K562 (cell line): ENCODE results near the gene STEAP3. TPM values are rescaled to one million over a fixed set of nuclear protein-coding genes. Genes with fewer than 3 reads are reported as not detected.

ENCODE experiments used
- ATAC-seq: fragments of 200-7000 bp; cut with Tn5 transposase; 3 replicates; pipeline ENCODE4 v1.9.1; 2020; ENCODE audit warnings: moderate library complexity
- BruUV-seq: library from RNA; stranded (reverse); fragments of 400-500 nt; replicated peaks from 2 replicates; lab custom pipeline; 2021; lab: Mats Ljungman, UMichigan
- CTCF ChIA-PET: fragments of 300-600 bp; formaldehyde crosslinking; extraction: SDS; loops from one replicate; lab custom pipeline; 2021; ENCODE audit warnings: low intra/inter-chr PET ratio; lab: Yijun Ruan, JAX
- POLR2A ChIA-PET: fragments of 300-600, 350-650 bp; sonication (Branson Sonifier 250); formaldehyde crosslinking; extraction: SDS; loops from one replicate; lab custom pipeline; 2021; ENCODE audit warnings: antibody characterized with exemption, inconsistent platforms; lab: Yijun Ruan, JAX
- DNase-seq, 4 experiments: peaks; one replicate each; pipeline versions ENCODE4 v3.0.0 to v3.0.0-alpha.2; 2011 to 2018; ENCODE audit warnings: low spot score in 3 of 4, mixed read lengths in 3 of 4; ENCODE audit errors: extremely low read depth in 1 of 4
- FAIRE-seq: peaks from 2 replicates; lab custom pipeline; 2011; peaks lifted over from hg19 to GRCh38; lab: Jason Lieb, UNC
- H2AFZ ChIP-seq: 2 replicates; pipeline ENCODE4 v1.6.0; 2011; ENCODE audit warnings: low read depth, low read length, control low read depth, inconsistent platforms
- H3K27ac ChIP-seq: fragments of 200-600 bp; 3 replicates; pipeline ENCODE4 v1.8.0; 2011; ENCODE audit warnings: low read depth, mild to moderate bottlenecking, control low read depth, inconsistent platforms, low read length, moderate library complexity, mixed read lengths; ENCODE audit errors: extremely low read depth
- H3K27me3 ChIP-seq, 2 experiments: fragments of 300-600 bp in 1 of 2; 2 replicates in 1 of 2; 3 replicates in 1 of 2; pipeline versions ENCODE4 v1.6.0 to v1.8.0; 2011; ENCODE audit warnings: inconsistent platforms in 2 of 2, low read length in 2 of 2, mild to moderate bottlenecking in 1 of 2, mixed read lengths in 1 of 2, moderate library complexity in 1 of 2; ENCODE audit not compliant: control insufficient read depth in 2 of 2, insufficient read depth in 2 of 2
- H3K36me3 ChIP-seq: fragments of 300-600 bp; 3 replicates; pipeline ENCODE4 v1.8.0; 2011; ENCODE audit warnings: mild to moderate bottlenecking, low read length, inconsistent platforms; ENCODE audit not compliant: control insufficient read depth, insufficient read depth
- H3K4me1 ChIP-seq, 2 experiments: fragments of 200-600 bp in 1 of 2; replicated peaks in 1 of 2; 2 replicates in 1 of 2; 3 replicates in 1 of 2; pipeline versions ENCODE4 v1.5.1 to v1.8.0; 2011; ENCODE audit warnings: inconsistent platforms in 2 of 2, low read length in 2 of 2, mild to moderate bottlenecking in 1 of 2, mixed read lengths in 1 of 2, moderate library complexity in 1 of 2; ENCODE audit not compliant: control insufficient read depth in 2 of 2, insufficient read depth in 2 of 2
- H3K4me2 ChIP-seq: 2 replicates; pipeline ENCODE4 v1.6.1; 2011; ENCODE audit warnings: low read length, control low read depth, inconsistent platforms, mixed read lengths; ENCODE audit not compliant: insufficient read depth
- H3K4me3 ChIP-seq: fragments of 200-600 bp; sonication (generic), shearing (Covaris generic); 2 replicates; pipeline ENCODE4 v1.5.1; 2016; ENCODE audit warnings: control low read depth, inconsistent platforms
- H3K79me2 ChIP-seq: fragments of 200-600 bp; 3 replicates; pipeline ENCODE4 v1.8.0; 2011; ENCODE audit warnings: low read length, inconsistent platforms; ENCODE audit not compliant: control insufficient read depth, insufficient read depth
- H3K9ac ChIP-seq, 2 experiments: 2 replicates each; pipeline versions ENCODE4 v1.6.0 to v1.6.1; 2011; ENCODE audit warnings: low read depth in 2 of 2, low read length in 2 of 2, control low read depth in 1 of 2, inconsistent platforms in 1 of 2, mild to moderate bottlenecking in 1 of 2, mixed read lengths in 1 of 2; ENCODE audit not compliant: insufficient read depth in 1 of 2
- H3K9me1 ChIP-seq: one replicate; pipeline ENCODE4 v1.6.0; 2011; ENCODE audit warnings: inconsistent platforms, mild to moderate bottlenecking, low read length, moderate library complexity; ENCODE audit not compliant: control insufficient read depth, insufficient read depth
- H3K9me3 ChIP-seq: replicated peaks from 2 replicates; pipeline ENCODE4 v1.5.1; 2011; ENCODE audit warnings: low read depth, low read length, inconsistent platforms; ENCODE audit not compliant: control insufficient read depth, insufficient read depth
- H4K20me1 ChIP-seq: replicated peaks from 2 replicates; pipeline ENCODE4 v1.6.1; 2011; ENCODE audit warnings: low read length, inconsistent platforms, mixed read lengths; ENCODE audit not compliant: control insufficient read depth, insufficient read depth
- SMARCA4 ChIP-seq: fragments of 450-650 bp; IDR thresholded peaks from 2 replicates; pipeline ENCODE4 v1.6.1; 2016
- SREBF2 ChIP-seq: sonication (generic); formaldehyde crosslinking; IDR thresholded peaks from 2 replicates; pipeline ENCODE4 v1.4.0; 2020; ENCODE audit warnings: mild to moderate bottlenecking, missing genetic modification reagents
- ZNF518B ChIP-seq: fragments of 250-450 bp; sonication (Bioruptor Pico); IDR thresholded peaks from 2 replicates; pipeline ENCODE4 v1.5.0; 2021; ENCODE audit warnings: mild to moderate bottlenecking, moderate library complexity
- WGBS: fragments of 100-300 bp; shearing (Covaris generic); methylation state at CpG from one replicate; pipeline ENCODE4 v1.1.6; 2016; ENCODE audit warnings: low coverage, mixed read lengths; ENCODE audit not compliant: insufficient coverage; ENCODE audit errors: missing lambda C conversion rate; 5-methylcytosine and 5-hydroxymethylcytosine counted together
- in situ Hi-C: fragments of 300-500 bp; cut with MboI; formaldehyde crosslinking; loops from 4 replicates; pipeline ENCODE4 v1.15.0; 2018; ENCODE audit warnings: inconsistent platforms, mixed read lengths
- intact Hi-C: fragments of 100-400 bp; cut with micrococcal nuclease; formaldehyde crosslinking; loops from 2 replicates; pipeline ENCODE4 v1.14.2; 2022
- polyA plus RNA-seq, 8 experiments: library from polyadenylated mRNA; depleted of rRNA in 4 of 8; stranded (reverse) in 5 of 8; unstranded in 3 of 8; fragments of >200 nt; fragmentation: Nextera tagmentation in 2 of 8; fragmentation: Illumina TruSeq in 1 of 8; extraction: Ambion mirVana in 2 of 8; extraction: Trizol in 1 of 8; gene quantifications; 2 replicates each; pipeline versions ENCODE4 v1.2.1 to v1.2.3, GENCODE V29; 2011 to 2014; ENCODE audit warnings: inconsistent platforms in 1 of 8, missing spikeins in 1 of 8
- total RNA-seq, 7 experiments: library from RNA; depleted of rRNA in 6 of 7; stranded (reverse); fragments of >200 nt in 6 of 7; fragmentation: Illumina TruSeq in 2 of 7; extraction: Trizol in 2 of 7; gene quantifications; 2 replicates each; pipeline versions ENCODE4 v1.2.1 to v1.2.3, GENCODE V29; 2011 to 2021; ENCODE audit warnings: low replicate concordance in 1 of 7

Gene STEAP3
- total and polyA plus RNA-seq, 9 of the 15 experiments (the other 6 are each of a cell fraction or from before 2014, with no cell fraction given), result 1.8 to 31.6 (median 9.0) TPM

- FAIRE-seq, result no peak
- H3K4me1 ChIP-seq, result peaks cover 3 to 17% of the 10 kb centered on the region in 2 experiments; a peak in 3 of 5 replicates
- no TSS peak for BruUV-seq
- no peaks in the 10 kb centered on the region for H3K79me2 ChIP-seq
- WGBS, result 26% methylated on average over 6 of the region's 6 CpGs
- no peaks in the 10 kb centered on the region for H3K36me3 ChIP-seq
- no peak overlapping the region for H3K9ac ChIP-seq
- ChIA-PET POLR2A (interaction anchor here (0.8 kb wide), 1 partner anchor 19 kb away, joined by 3 read pairs; no protein-coding TSS in a partner anchor), CTCF (no interaction called here)
- H3K9me1 ChIP-seq, result no peaks in the 10 kb centered on the region
- TF ChIP-seq SREBF2 (CRISPR knock-in tag), result no peak
- no peak for TF ChIP-seq SMARCA4
- no peak for TF ChIP-seq ZNF518B (CRISPR knock-in tag)
- TF ChIP-seq, all 486 proteins: peak for 0
- peak overlapping the region; percentile 58; the same call in 1 of the 2 replicates for H2AFZ ChIP-seq
- intact Hi-C loops (loop anchor here (1.0 kb wide), 3 partner anchors 147 to 293 kb away; no protein-coding TSS in a partner anchor), in situ Hi-C loops (no loop called here)
- H3K4me3 ChIP-seq, result no peak overlapping the region
- ATAC-seq, result peak; percentile 19
- H3K9me3 ChIP-seq, result no peaks in the 10 kb centered on the region
- DNase-seq, result peak in 1 of 4 experiments; percentile 23
- H3K4me2 ChIP-seq, result peak overlapping the region; percentile 47; the same call in 1 of the 2 replicates
- 0 out of 2 replicates have a peak, but pooled peaks cover 6% of the 10 kb centered on the region for H4K20me1 ChIP-seq
- H3K27ac ChIP-seq, result no peak overlapping the region
- H3K27me3 ChIP-seq, result peaks cover 0 to 21% of the 10 kb centered on the region in 2 experiments; a peak in 2 of 5 replicates
These were observed 48.7 kb upstream of the STEAP3 start for GRCh38 chr2:119174993-119175347.
